LNCAP (cell line): ENCODE measurements around the gene ABHD16B.

Source experiments
- TF ChIP-seq, protein P1 (sequence below): fragments of 450-650 bp; IDR thresholded peaks from 2 replicates; pipeline ENCODE4 v1.5.1; 2017; ENCODE audit warnings: mild to moderate bottlenecking

Gene ABHD16B

GRCh38 chr20:63895202-63895951 is 34.1 kb downstream of the ABHD16B start:
- TF ChIP-seq, protein P1, sequence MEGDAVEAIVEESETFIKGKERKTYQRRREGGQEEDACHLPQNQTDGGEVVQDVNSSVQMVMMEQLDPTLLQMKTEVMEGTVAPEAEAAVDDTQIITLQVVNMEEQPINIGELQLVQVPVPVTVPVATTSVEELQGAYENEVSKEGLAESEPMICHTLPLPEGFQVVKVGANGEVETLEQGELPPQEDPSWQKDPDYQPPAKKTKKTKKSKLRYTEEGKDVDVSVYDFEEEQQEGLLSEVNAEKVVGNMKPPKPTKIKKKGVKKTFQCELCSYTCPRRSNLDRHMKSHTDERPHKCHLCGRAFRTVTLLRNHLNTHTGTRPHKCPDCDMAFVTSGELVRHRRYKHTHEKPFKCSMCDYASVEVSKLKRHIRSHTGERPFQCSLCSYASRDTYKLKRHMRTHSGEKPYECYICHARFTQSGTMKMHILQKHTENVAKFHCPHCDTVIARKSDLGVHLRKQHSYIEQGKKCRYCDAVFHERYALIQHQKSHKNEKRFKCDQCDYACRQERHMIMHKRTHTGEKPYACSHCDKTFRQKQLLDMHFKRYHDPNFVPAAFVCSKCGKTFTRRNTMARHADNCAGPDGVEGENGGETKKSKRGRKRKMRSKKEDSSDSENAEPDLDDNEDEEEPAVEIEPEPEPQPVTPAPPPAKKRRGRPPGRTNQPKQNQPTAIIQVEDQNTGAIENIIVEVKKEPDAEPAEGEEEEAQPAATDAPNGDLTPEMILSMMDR: no peak

- TF ChIP-seq, protein P1: no peak
These were observed 34.6 kb downstream of the ABHD16B start for GRCh38 chr20:63895952-63896263.

DNA sequence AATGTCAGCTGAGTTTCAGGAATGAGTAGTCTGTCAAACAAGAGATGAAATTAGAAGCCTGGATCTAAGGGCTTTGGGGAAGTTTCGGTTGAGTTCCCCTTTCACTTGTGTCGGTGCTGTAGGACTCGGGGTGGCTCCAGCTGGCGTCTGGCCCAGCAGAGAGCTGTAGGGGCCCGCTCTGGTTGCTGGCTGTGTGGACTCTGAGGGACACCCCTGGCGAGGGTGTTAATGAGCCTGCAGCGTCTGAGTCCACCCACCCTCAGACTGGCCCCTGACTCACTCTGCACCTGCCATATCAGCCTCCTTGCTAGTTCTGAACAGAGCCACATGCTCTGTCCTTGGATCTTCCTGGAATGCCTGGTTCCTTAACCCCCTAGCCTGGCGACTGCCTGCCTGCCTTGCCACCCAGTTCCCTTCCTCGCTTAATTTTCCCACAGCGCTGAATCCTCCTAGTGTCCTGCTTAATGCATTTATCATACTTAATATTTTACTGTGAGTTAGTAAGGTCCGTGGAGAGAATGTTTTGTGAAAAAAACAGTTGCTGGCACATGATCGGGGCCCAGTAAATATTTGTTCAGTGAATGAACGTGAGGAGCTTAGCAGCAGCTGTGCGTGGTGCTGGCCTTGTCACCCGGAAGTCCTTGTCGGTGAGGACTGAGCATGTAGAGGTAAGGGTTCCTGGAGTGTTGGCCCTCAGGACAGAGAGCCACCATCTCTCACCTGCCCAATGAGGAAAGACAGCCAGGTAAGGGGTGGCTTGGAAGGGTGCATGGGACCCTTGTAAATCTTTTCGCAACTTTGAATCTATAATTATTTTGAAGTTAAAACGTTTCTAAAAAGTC is 35.2 kb downstream of the ABHD16B start:
- TF ChIP-seq, protein P1: no peak

GRCh38 chr20:63897978-63898561 is 36.8 kb downstream of the ABHD16B start:
- TF ChIP-seq, protein P1: no peak

DNA sequence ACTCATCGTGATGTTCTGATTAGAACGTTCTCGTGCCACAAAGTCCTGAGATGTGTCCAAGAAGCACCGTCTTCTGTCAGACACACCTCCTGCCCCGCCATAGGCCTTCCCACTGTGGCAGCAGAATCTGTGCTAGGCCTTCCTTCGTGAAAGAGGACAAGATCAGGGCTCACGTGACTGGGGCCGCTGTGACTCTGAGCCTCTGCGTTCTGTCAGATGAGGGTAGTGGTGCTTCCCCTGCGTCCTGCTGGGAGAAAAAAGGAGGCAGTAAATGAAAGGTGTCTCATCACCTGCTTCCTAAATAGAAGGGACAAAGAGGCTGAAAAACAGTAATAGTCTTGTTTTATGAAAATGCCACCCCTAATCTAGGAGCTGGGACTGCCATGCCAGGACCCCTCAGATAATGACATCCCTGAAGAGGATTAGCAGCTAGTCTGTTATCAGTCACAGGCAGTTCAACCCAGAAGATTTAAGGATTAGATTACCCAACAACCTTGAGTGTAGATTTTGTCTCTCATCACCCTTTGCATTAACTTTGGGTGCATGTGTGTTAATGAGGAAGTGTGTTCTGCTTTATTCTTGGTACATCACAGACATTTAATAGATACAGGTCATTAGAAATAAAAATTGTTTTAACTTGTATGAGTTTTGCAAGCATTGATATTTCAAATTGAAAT is 37.7 kb downstream of the ABHD16B start:
- TF ChIP-seq, protein P1: no peak

GRCh38 chr20:63900413-63900812 is 39.1 kb downstream of the ABHD16B start:
- TF ChIP-seq, protein P1: no peak

DNA sequence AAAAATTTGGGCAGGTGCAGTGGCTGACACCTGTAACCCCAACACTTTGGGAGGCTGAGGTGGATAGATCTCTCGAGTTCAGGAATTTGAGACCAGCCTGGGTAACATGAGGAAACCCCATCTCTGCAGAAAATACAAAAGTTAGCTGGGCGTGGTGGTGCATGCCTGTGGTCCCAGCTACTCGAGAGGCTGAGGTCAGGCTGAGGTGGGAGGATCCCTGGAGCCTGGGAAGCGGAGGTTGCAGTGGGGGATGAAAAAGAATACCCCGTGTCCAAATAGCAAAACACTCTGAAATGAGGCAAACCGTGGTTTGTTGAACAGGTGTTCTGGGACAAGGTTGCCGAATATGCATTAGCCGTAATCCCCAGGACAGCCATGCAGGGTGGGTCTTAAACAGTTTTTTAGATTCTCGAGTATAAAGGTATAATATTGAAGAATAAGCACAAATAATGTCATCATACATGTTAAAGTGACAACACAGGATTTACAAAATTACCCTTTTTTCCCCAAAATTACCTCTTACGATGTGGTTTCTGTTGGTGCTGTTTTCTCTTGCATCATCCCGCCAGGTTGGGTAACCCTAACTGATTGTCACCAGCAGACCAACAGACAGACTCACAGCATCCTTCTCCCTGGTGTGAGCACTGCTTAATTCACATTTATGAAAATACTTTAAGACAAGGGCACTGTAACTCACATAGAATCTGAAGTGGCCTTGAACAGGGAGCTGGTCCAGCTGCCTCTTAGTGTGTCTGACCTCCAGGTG is 42.7 kb downstream of the ABHD16B start:
- TF ChIP-seq, protein P1: no peak
